HCT116 (cell line): Measurements from ENCODE around the gene LRP1. TPM values are rescaled to one million over a fixed set of nuclear protein-coding genes. Genes with fewer than 3 reads are reported as not detected.

ENCODE experiments used
- ATAC-seq: fragments of 200-7000 bp; cut with Tn5 transposase; 2 replicates; pipeline ENCODE4 v1.9.1; 2020; ENCODE audit warnings: mild to moderate bottlenecking, moderate library complexity
- BruUV-seq: library from RNA; stranded (reverse); fragments of 400-500 nt; replicated peaks from 2 replicates; lab custom pipeline; 2021; lab: Mats Ljungman, UMichigan
- CTCF ChIA-PET: fragments of 300-600 bp; sonication (Branson Sonifier 250); formaldehyde crosslinking; loops from one replicate; lab custom pipeline; 2021; ENCODE audit warnings: antibody characterized with exemption; lab: Charles Lee
- POLR2A ChIA-PET: fragments of 300-600, 350-600 bp; sonication (Branson Sonifier 250); formaldehyde crosslinking; loops from one replicate; lab custom pipeline; 2021; ENCODE audit warnings: antibody characterized with exemption; lab: Charles Lee
- RAD21 ChIA-PET, 2 experiments: fragments of 300-600 bp; sonication (Branson Sonifier 250); formaldehyde crosslinking; loops; one replicate each; lab custom pipeline; 2023; ENCODE audit warnings: low total read pairs in 2 of 2; ENCODE audit not compliant: uncharacterized antibody in 2 of 2, unreplicated experiment in 2 of 2, low non-redundant PET in 1 of 2; lab: Charles Lee
- DNase-seq: peaks from one replicate; pipeline ENCODE4 v3.0.0-alpha.2; 2010; ENCODE audit warnings: low read depth, low spot score
- H2AFZ ChIP-seq: fragments of 200-600 bp; shearing (Covaris generic), sonication (generic); 2 replicates; pipeline ENCODE4 v1.6.1; 2017; ENCODE audit warnings: low read depth, mixed run types, mixed read lengths, antibody characterized with exemption, low read length; ENCODE audit not compliant: poor library complexity, severe bottlenecking
- H3K27ac ChIP-seq: 2 replicates; pipeline ENCODE4 v1.5.1; 2012; ENCODE audit warnings: low read depth, low read length
- H3K27me3 ChIP-seq: fragments of 200-600 bp; sonication (generic); 2 replicates; pipeline ENCODE4 v1.6.1; 2016; ENCODE audit warnings: mixed run types, low read length, mixed read lengths; ENCODE audit not compliant: insufficient read depth
- H3K36me3 ChIP-seq, 2 experiments: fragments of 200-500 bp in 1 of 2; fragments of 200-600 bp in 1 of 2; sonication (Bioruptor generic) in 1 of 2; sonication (generic) in 1 of 2; 2 replicates each; pipeline versions ENCODE4 v1.5.1 to v1.6.1; 2014 to 2016; ENCODE audit warnings: low read length in 2 of 2, inconsistent platforms in 1 of 2, mixed read lengths in 1 of 2, mixed run types in 1 of 2; ENCODE audit not compliant: insufficient read depth in 2 of 2, control insufficient read depth in 1 of 2
- H3K4me1 ChIP-seq, 2 experiments: fragments of 200-600 bp in 1 of 2; sonication (generic) in 1 of 2; 2 replicates each; pipeline versions ENCODE4 v1.5.1 to v1.6.1; 2012 to 2017; ENCODE audit warnings: low read length in 2 of 2, inconsistent platforms in 1 of 2, mild to moderate bottlenecking in 1 of 2, mixed read lengths in 1 of 2, mixed run types in 1 of 2, moderate library complexity in 1 of 2; ENCODE audit not compliant: insufficient read depth in 2 of 2, control insufficient read depth in 1 of 2
- H3K4me2 ChIP-seq: fragments of 200-600 bp; sonication (generic); 2 replicates; pipeline ENCODE4 v1.6.1; 2017; ENCODE audit warnings: mixed run types, low read length, mixed read lengths
- H3K4me3 ChIP-seq, 2 experiments: fragments of 200-600 bp in 1 of 2; sonication (generic) in 1 of 2; replicated peaks in 1 of 2; 2 replicates each; pipeline ENCODE4 v1.5.1; 2011 to 2016; ENCODE audit warnings: low read length in 2 of 2, control low read depth in 1 of 2, low read depth in 1 of 2, mild to moderate bottlenecking in 1 of 2, mixed read lengths in 1 of 2, mixed run types in 1 of 2
- H3K79me2 ChIP-seq: fragments of 200-600 bp; sonication (generic); 2 replicates; pipeline ENCODE4 v1.6.1; 2017; ENCODE audit warnings: mild to moderate bottlenecking, mixed run types, low read length, moderate library complexity, mixed read lengths; ENCODE audit not compliant: insufficient read depth
- H3K9ac ChIP-seq: fragments of 200-600 bp; sonication (generic); 2 replicates; pipeline ENCODE4 v1.6.1; 2016; ENCODE audit warnings: low read length, mixed read lengths
- H3K9me2 ChIP-seq: fragments of 200-600 bp; sonication (generic), shearing (Covaris generic); 2 replicates; pipeline ENCODE4 v1.6.1; 2017; ENCODE audit warnings: mixed run types, mild to moderate bottlenecking, moderate library complexity; ENCODE audit not compliant: insufficient read depth
- H3K9me3 ChIP-seq, 2 experiments: fragments of 200-500 bp in 1 of 2; fragments of 200-600 bp in 1 of 2; sonication (Bioruptor generic) in 1 of 2; sonication (generic) in 1 of 2; 2 replicates each; pipeline ENCODE4 v1.6.1; 2014 to 2017; ENCODE audit warnings: low read length in 2 of 2, mixed read lengths in 2 of 2, inconsistent platforms in 1 of 2, low read depth in 1 of 2, mild to moderate bottlenecking in 1 of 2, mixed run types in 1 of 2, moderate library complexity in 1 of 2; ENCODE audit not compliant: control insufficient read depth in 1 of 2, insufficient read depth in 1 of 2
- H4K20me1 ChIP-seq: fragments of 200-600 bp; sonication (generic), shearing (Covaris generic); 2 replicates; pipeline ENCODE4 v1.6.1; 2017; ENCODE audit warnings: mixed run types, mild to moderate bottlenecking, moderate library complexity; ENCODE audit not compliant: insufficient read depth
- CTCF ChIP-seq, 3 experiments: fragments of 200-600 bp in 1 of 3; sonication (generic) in 1 of 3; IDR thresholded peaks in 2 of 3; conservative IDR thresholded peaks in 1 of 3; 2 replicates each; pipeline ENCODE4 v1.5.1; 2012 to 2017; ENCODE audit warnings: low read depth in 2 of 3, low read length in 2 of 3, antibody characterized with exemption in 1 of 3, borderline replicate concordance in 1 of 3, control low read depth in 1 of 3, mild to moderate bottlenecking in 1 of 3, mixed read lengths in 1 of 3, mixed run types in 1 of 3, moderate library complexity in 1 of 3; ENCODE audit not compliant: insufficient read depth in 1 of 3
- EGR1 ChIP-seq: IDR thresholded peaks from 2 replicates; pipeline ENCODE4 v1.6.1; 2012; ENCODE audit warnings: low read depth
- EZH2 ChIP-seq: fragments of 200-600 bp; sonication (generic); IDR thresholded peaks from 2 replicates; pipeline ENCODE4 v1.6.1; 2017; ENCODE audit warnings: antibody characterized with exemption, mixed run types
- EZH2phosphoT487 ChIP-seq: fragments of 200-600 bp; IDR thresholded peaks from 2 replicates; pipeline ENCODE4 v1.6.1; 2018; ENCODE audit warnings: antibody characterized with exemption, borderline replicate concordance
- FOSL1 ChIP-seq: IDR thresholded peaks from 2 replicates; pipeline ENCODE4 v1.6.1; 2012; ENCODE audit warnings: low read depth
- JUND ChIP-seq: IDR thresholded peaks from 2 replicates; pipeline ENCODE4 v1.6.1; 2012
- POLR2A ChIP-seq: IDR thresholded peaks from 2 replicates; pipeline ENCODE4 v1.7.0; 2011; ENCODE audit warnings: borderline replicate concordance; ENCODE audit not compliant: insufficient read depth, insufficient read length; ENCODE audit errors: extremely low read depth
- POLR2AphosphoS5 ChIP-seq: IDR thresholded peaks from 2 replicates; pipeline ENCODE4 v1.6.1; 2011; ENCODE audit warnings: mild to moderate bottlenecking, low read depth, low read length, moderate library complexity
- REST ChIP-seq: IDR thresholded peaks from 2 replicates; pipeline ENCODE4 v1.6.1; 2012; ENCODE audit warnings: low read depth
- SRF ChIP-seq: IDR thresholded peaks from 2 replicates; pipeline ENCODE4 v1.6.1; 2012; ENCODE audit warnings: low read depth
- ZFX ChIP-seq: fragments of 450-650 bp; IDR thresholded peaks from 2 replicates; pipeline ENCODE4 v1.6.1; 2017
- intact Hi-C: fragments of 100-400 bp; cut with micrococcal nuclease; formaldehyde crosslinking; loops from 2 replicates; pipeline ENCODE4 v1.10.0; 2022
- total RNA-seq: library from RNA; stranded (reverse); gene quantifications from one replicate; pipeline ENCODE4 v1.2.1, GENCODE V29; 2021; ENCODE audit not compliant: unreplicated experiment

Gene LRP1
- total RNA-seq, 1 experiment from 2014 or later = 12.0 TPM

DNA sequence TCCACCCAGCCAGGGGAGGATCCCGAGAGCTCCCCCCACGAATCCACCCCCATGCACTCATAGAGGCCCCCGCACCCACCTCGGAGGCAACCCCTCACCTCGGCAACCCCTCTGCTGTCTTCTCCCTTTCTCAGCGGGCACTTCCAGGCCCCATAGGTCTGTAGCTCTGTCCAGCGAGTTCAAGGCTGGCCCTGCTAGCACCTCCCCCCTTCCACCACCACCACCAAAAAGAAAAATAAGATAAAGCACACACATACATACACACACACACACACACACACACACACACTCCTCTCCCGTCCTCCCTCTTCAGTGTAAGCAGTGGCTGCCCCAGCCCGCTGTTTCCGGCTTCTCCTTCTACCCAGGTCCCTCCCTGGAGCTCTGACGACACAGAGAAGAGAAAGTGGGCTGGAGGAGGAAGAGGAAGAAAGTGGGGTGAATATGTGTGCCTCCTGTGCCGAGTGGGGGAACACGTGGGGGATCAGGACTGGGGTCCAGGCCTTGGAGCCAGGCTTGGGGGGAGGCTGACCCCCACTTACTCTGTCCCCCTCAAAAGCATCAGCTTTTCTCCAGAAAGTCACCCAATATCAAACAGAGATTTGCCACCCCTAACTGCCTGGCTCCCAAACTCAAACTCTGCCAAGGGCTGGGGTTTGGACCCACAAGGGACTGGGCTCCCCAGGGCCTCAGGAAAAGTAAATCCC, 17.1 kb upstream of the LRP1 start, which contains the start of gene STAT6:
Gene STAT6 (minus strand): TSS at position 332 of the 704 bp plus-strand sequence. CDS start 3,084 bp downstream, outside the sequence.
- TF ChIP-seq EGR1 (no peak), SRF (no peak), POLR2A (no peak), EZH2 (no peak), POLR2AphosphoS5 (no peak; the same call in 1 of the 2 replicates), FOSL1 (no peak), ZFX (no peak), REST (no peak), CTCF (IDR thresholded peaks at IDR 0.05 in 2 of 3, conservative IDR thresholded peaks at IDR 0.05 in 1 of 3; ENCODE audit: borderline replicate concordance in 1 of 3, insufficient read depth in 1 of 3, low read depth in 2 of 3, low read length in 2 of 3) (no peak; a peak in 1 of 6 replicates), EZH2phosphoT487 (no peak), JUND (no peak)
- peak; percentile 60 for ATAC-seq
- Histone ChIP-seq H3K9me3 (no peaks in the 10 kb centered on the region), H3K27me3 (no peaks in the 10 kb centered on the region), H2AFZ (no peak within 1 kb of the TSS), H3K4me2 (peak within 1 kb of the TSS; percentile 92), H3K9ac (peak within 1 kb of the TSS; percentile 96), H3K9me2 (no peaks in the 10 kb centered on the region), H3K79me2 (peaks cover 15% of the 10 kb centered on the region), H3K4me3 (peak within 1 kb of the TSS; percentile 80 to 81), H4K20me1 (no peaks in the 10 kb centered on the region), H3K36me3 (0 out of 4 replicates have a peak, but pooled peaks cover 0 to 7% of the 10 kb centered on the region in 2 experiments), H3K27ac (peak within 1 kb of the TSS; percentile 91), H3K4me1 (peaks cover 11 to 36% of the 10 kb centered on the region in 2 experiments)
- intact Hi-C loops = no loop called here
- no TSS peak for BruUV-seq
- RAD21 ChIA-PET = interaction anchor here (0.6 to 2.3 kb wide), 19 partner anchors 12 to 392 kb away, joined by 3 to 60 read pairs (median 4); partner anchors contain the start of gene NEMP1 (in 2 of the 2)
- no peak for DNase-seq
- POLR2A ChIA-PET = interaction anchor here (0.6 to 3.3 kb wide), 19 partner anchors 9 to 423 kb away, joined by 3 to 55 read pairs (median 5); partner anchors contain the start of genes LRP1, NAB2, NACA and NEMP1
- CTCF ChIA-PET = interaction anchor here (0.9 to 3.9 kb wide), 19 partner anchors 8 to 474 kb away, joined by 3 to 181 read pairs (median 10); partner anchors contain the start of genes LRP1, NAB2, NEMP1 and ZBTB39
